ENCODE results near the gene SGCA.

DNA sequence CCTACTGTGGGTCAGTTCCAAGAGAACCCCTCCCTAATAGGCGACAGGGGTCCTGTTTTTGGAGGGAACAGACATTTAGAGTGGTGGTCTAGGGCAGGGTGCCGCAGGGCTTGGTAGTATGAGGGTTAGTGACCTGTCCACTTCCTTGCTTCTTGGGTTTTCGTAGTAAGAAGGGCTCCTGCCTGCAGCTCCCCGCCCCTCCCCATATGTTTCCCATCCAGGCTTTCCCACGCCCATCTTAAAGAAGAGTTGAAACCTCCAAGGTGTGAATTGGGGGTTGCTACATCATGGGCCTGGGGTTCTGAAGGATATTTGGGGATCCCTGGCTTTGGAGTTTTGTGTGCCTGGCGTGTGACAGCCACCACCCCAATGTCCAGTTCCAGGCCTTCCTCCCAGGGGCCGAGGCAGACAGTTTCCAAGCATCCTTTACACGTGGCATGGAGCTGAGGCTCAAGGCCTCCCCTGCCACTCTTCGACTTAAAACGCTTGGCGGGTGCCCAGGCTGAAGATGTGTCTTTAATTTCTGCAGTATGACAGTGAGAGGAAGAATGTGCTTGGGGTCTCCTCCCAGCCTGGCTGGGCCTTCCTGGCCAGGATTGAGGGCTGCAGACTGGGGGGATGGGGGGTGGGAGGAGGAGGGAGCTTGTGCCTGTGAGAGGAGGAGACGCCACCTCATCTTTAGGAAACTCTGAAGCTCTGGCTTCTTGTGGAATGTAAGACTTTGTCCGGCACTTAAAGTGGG is 38.0 kb downstream of the SGCA start:
- no peak for TF ChIP-seq CTCF (IDR thresholded peaks at IDR 0.05; ENCODE audit: low read length)
- no peak for TF ChIP-seq EZH2phosphoT487 (IDR thresholded peaks at IDR 0.05; ENCODE audit: low read length)
- no peak for TF ChIP-seq EZH2 (optimal IDR thresholded peaks at IDR 0.05; ENCODE audit: low read depth, low read length)

Measured in MM.1S (cell line).